WTC11 (cell line): ENCODE results near the gene REC8. TPM values are rescaled to one million over a fixed set of nuclear protein-coding genes. Genes with fewer than 3 reads are reported as not detected.

ENCODE experiments used
- ATAC-seq: fragments of 200-7000 bp; cut with Tn5 transposase; 2 replicates; pipeline ENCODE4 v1.10.0; 2021; ENCODE audit warnings: mild to moderate bottlenecking, moderate library complexity
- CTCF ChIA-PET: fragments of 300-600 bp; sonication (Branson Sonifier 250); formaldehyde crosslinking; loops from one replicate; lab custom pipeline; 2021; ENCODE audit warnings: antibody characterized with exemption; lab: Charles Lee
- POLR2A ChIA-PET: fragments of 350-600 bp; sonication (Branson Sonifier 250); formaldehyde crosslinking; loops from one replicate; lab custom pipeline; 2021; ENCODE audit warnings: antibody characterized with exemption; lab: Charles Lee
- DNase-seq: peaks from one replicate; pipeline ENCODE4 v3.0.0; 2021; ENCODE audit warnings: low spot score
- H3K27ac Mint-ChIP-seq: 2 replicates; pipeline ENCODE4 v1.8.0; 2021; ENCODE audit warnings: mixed read lengths
- H3K27me3 Mint-ChIP-seq: 2 replicates; pipeline ENCODE4 v1.8.0; 2021; ENCODE audit warnings: low read depth, mild to moderate bottlenecking, moderate library complexity, mixed read lengths
- H3K36me3 Mint-ChIP-seq: 2 replicates; pipeline ENCODE4 v1.8.0; 2021; ENCODE audit warnings: mixed read lengths
- H3K4me1 Mint-ChIP-seq: 2 replicates; pipeline ENCODE4 v1.8.0; 2022; ENCODE audit warnings: mixed read lengths
- H3K4me3 Mint-ChIP-seq: 2 replicates; pipeline ENCODE4 v1.8.0; 2021; ENCODE audit warnings: mild to moderate bottlenecking, moderate library complexity, mixed read lengths
- H3K9me3 Mint-ChIP-seq: 2 replicates; pipeline ENCODE4 v1.8.0; 2021; ENCODE audit warnings: mixed read lengths
- AR ChIP-seq: fragments of 250-450 bp; sonication (Bioruptor Pico); IDR thresholded peaks from 2 replicates; pipeline ENCODE4 v1.9.0; 2021; ENCODE audit warnings: mild to moderate bottlenecking
- ARID4B ChIP-seq: sonication (generic); formaldehyde crosslinking; IDR thresholded peaks from 2 replicates; pipeline ENCODE4 v1.8.0; 2023; ENCODE audit warnings: missing genetic modification reagents, mild to moderate bottlenecking, borderline replicate concordance
- ATF2 ChIP-seq: sonication (generic); formaldehyde crosslinking; IDR thresholded peaks from 2 replicates; pipeline ENCODE4 v1.8.1; 2022; ENCODE audit warnings: low read depth, missing genetic modification reagents, borderline replicate concordance
- CREB1 ChIP-seq: sonication (generic); formaldehyde crosslinking; IDR thresholded peaks from 2 replicates; pipeline ENCODE4 v1.8.0; 2023; ENCODE audit warnings: mild to moderate bottlenecking, missing genetic modification reagents
- E2F1 ChIP-seq: sonication (generic); formaldehyde crosslinking; IDR thresholded peaks from 2 replicates; pipeline ENCODE4 v1.8.0; 2022; ENCODE audit warnings: mild to moderate bottlenecking, missing genetic modification reagents
- E2F5 ChIP-seq: sonication (generic); formaldehyde crosslinking; IDR thresholded peaks from 2 replicates; pipeline ENCODE4 v1.8.1; 2022; ENCODE audit warnings: mild to moderate bottlenecking, moderate library complexity, missing genetic modification reagents
- GRHL2 ChIP-seq: fragments of 250-450 bp; sonication (Bioruptor Pico); IDR thresholded peaks from 2 replicates; pipeline ENCODE4 v1.8.0; 2022; ENCODE audit warnings: mild to moderate bottlenecking, moderate library complexity; ENCODE audit not compliant: insufficient replicate concordance, severe bottlenecking
- JUN ChIP-seq: sonication (generic); formaldehyde crosslinking; IDR thresholded peaks from 2 replicates; pipeline ENCODE4 v1.8.0; 2023; ENCODE audit warnings: mild to moderate bottlenecking, missing genetic modification reagents
- MXD4 ChIP-seq: fragments of 250-450 bp; sonication (Bioruptor Pico); IDR thresholded peaks from 2 replicates; pipeline ENCODE4 v1.8.0; 2021; ENCODE audit warnings: mild to moderate bottlenecking, moderate library complexity, borderline replicate concordance
- NFATC4 ChIP-seq: fragments of 250-450 bp; sonication (Bioruptor Pico); IDR thresholded peaks from 2 replicates; pipeline ENCODE4 v1.9.0; 2021; ENCODE audit warnings: mild to moderate bottlenecking
- NR2C2 ChIP-seq: sonication (generic); formaldehyde crosslinking; IDR thresholded peaks from 2 replicates; pipeline ENCODE4 v1.8.0; 2022; ENCODE audit warnings: mild to moderate bottlenecking, missing genetic modification reagents
- NR3C1 ChIP-seq: sonication (generic); formaldehyde crosslinking; conservative IDR thresholded peaks from 2 replicates; pipeline ENCODE4 v1.8.1; 2023; ENCODE audit warnings: low read depth, mild to moderate bottlenecking, missing genetic modification reagents
- PREB ChIP-seq: sonication (generic); formaldehyde crosslinking; IDR thresholded peaks from 2 replicates; pipeline ENCODE4 v1.8.1; 2022; ENCODE audit warnings: mild to moderate bottlenecking, missing genetic modification reagents, moderate library complexity, borderline replicate concordance
- PRRX2 ChIP-seq: fragments of 250-450 bp; sonication (Bioruptor Pico); IDR thresholded peaks from 2 replicates; pipeline ENCODE4 v1.8.0; 2021; ENCODE audit warnings: mild to moderate bottlenecking
- TCF7 ChIP-seq: sonication (generic); formaldehyde crosslinking; IDR thresholded peaks from 2 replicates; pipeline ENCODE4 v1.8.0; 2022; ENCODE audit warnings: mild to moderate bottlenecking, low read depth, missing genetic modification reagents, moderate library complexity
- TEAD4 ChIP-seq: sonication (generic); formaldehyde crosslinking; IDR thresholded peaks from 2 replicates; pipeline ENCODE4 v1.8.0; 2022; ENCODE audit warnings: mild to moderate bottlenecking, missing genetic modification reagents
- ZNF263 ChIP-seq: sonication (generic); formaldehyde crosslinking; IDR thresholded peaks from 2 replicates; pipeline ENCODE4 v1.8.1; 2022; ENCODE audit warnings: low read depth, mild to moderate bottlenecking, moderate library complexity, missing genetic modification reagents
- ZSCAN18 ChIP-seq: fragments of 250-450 bp; sonication (Bioruptor Pico); IDR thresholded peaks from 2 replicates; pipeline ENCODE4 v2.1.2; 2022; ENCODE audit warnings: mild to moderate bottlenecking, moderate library complexity
- total RNA-seq: library from RNA; stranded (reverse); gene quantifications from 3 replicates; pipeline ENCODE4 v1.2.3, GENCODE V29; 2021

The REC8 gene
- total RNA-seq, 1 experiment from 2014 or later = 32.2 TPM

GRCh38 chr14:24224618-24225071 lies 52.8 kb downstream of the REC8 start:
- ATAC-seq = no peak
- TF ChIP-seq MXD4 (CRISPR knock-in tag) (no peak), ATF2 (CRISPR knock-in tag) (no peak), ZNF263 (CRISPR knock-in tag) (no peak), CREB1 (CRISPR knock-in tag) (no peak), AR (no peak), ZSCAN18 (no peak), PREB (CRISPR knock-in tag) (no peak), PRRX2 (CRISPR knock-in tag) (no peak), NR2C2 (no peak)
- H3K4me3 Mint-ChIP-seq = no peak overlapping the region
- POLR2A ChIA-PET = no interaction called here
- DNase-seq = no peak
- no peaks in the 10 kb centered on the region for H3K9me3 Mint-ChIP-seq
- H3K27ac Mint-ChIP-seq = peak overlapping the region; percentile 12; the same call in 1 of the 2 replicates
- no peaks in the 10 kb centered on the region for H3K4me1 Mint-ChIP-seq
- CTCF ChIA-PET = interaction anchor here (1.1 kb wide), 1 partner anchor 83 kb away, joined by 3 read pairs; the partner anchor contains the start of gene CIDEB
- no peaks in the 10 kb centered on the region; the same call in 1 of the 2 replicates for H3K36me3 Mint-ChIP-seq
- H3K27me3 Mint-ChIP-seq = no peaks in the 10 kb centered on the region

- no peak for DNase-seq
- ChIA-PET CTCF (no interaction called here), POLR2A (no interaction called here)
- Mint-ChIP-seq H3K4me1 (0 out of 2 replicates have a peak, but pooled peaks cover 4% of the 10 kb centered on the region), H3K9me3 (no peaks in the 10 kb centered on the region), H3K27ac (no peak overlapping the region), H3K4me3 (no peak overlapping the region), H3K27me3 (no peaks in the 10 kb centered on the region), H3K36me3 (no peaks in the 10 kb centered on the region; the same call in 1 of the 2 replicates)
- no peak for ATAC-seq
- TF ChIP-seq E2F5 (CRISPR knock-in tag) (no peak), GRHL2 (CRISPR knock-in tag) (no peak), ARID4B (CRISPR knock-in tag) (no peak), NR3C1 (CRISPR knock-in tag) (no peak), NFATC4 (CRISPR knock-in tag) (no peak), AR (no peak), E2F1 (CRISPR knock-in tag) (no peak), TCF7 (CRISPR knock-in tag) (no peak), TEAD4 (no peak), JUN (CRISPR knock-in tag) (no peak)
Observed at GRCh38 chr14:24226473-24226872, 54.6 kb downstream of the REC8 start.
